Activated T-cell treated with anti-CD3 and anti-CD28 coated beads, Interleukin-2, amount 50 U/mL, for 1 hour (primary cell): ENCODE results near the gene IQCH.

Experiments used
- DNase-seq: peaks from one replicate; pipeline ENCODE4 v3.0.0-alpha.2; 2020

The IQCH gene

GRCh38 chr15:67456677-67457529, 202.3 kb downstream of the IQCH start:
- DNase-seq = peak; percentile 84

GRCh38 chr15:67458331-67459029, 203.9 kb downstream of the IQCH start:
- no peak for DNase-seq

- no peak for DNase-seq
Measured at GRCh38 chr15:67460521-67460920, 205.9 kb downstream of the IQCH start.

DNA sequence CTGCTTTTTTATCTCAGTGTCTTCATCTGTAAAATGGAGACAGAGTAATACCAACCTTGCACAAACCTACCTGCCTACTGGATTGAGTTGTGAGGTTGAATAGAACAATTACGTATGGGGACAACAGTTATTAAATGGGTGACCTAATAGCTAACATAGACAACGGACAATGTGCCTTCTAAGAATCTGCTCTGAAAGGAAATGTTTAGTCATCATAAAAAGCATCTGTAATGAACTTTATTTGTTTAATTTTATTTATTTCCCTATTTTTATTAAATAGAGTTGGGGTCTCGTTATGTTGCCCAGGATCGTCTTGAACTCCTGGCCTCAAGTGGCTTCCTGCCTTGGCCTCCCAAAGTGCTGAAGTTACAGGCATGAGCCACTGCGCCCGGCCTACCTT, 207.1 kb downstream of the IQCH start:
- no peak for DNase-seq

DNA sequence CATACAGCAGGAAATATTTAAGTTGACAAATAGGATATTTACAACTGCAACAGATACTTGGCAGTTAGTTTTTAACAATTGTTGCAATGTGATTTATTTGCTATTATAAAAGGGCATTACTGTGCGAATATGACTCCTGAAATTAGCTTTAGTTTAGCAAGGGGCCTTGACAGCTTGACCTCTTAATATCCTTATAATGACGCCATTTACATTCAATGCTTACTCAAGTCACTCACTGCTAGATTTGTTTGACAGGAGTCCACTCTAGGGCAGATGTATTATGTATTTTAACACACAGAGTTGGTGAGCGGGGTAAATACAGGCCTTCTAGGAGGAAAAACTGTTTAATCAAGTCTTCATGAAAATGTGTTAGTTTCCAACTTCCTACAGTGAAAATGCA, 208.3 kb downstream of the IQCH start:
- DNase-seq = no peak

GRCh38 chr15:67463488-67463887, 208.9 kb downstream of the IQCH start:
- no peak for DNase-seq

DNA sequence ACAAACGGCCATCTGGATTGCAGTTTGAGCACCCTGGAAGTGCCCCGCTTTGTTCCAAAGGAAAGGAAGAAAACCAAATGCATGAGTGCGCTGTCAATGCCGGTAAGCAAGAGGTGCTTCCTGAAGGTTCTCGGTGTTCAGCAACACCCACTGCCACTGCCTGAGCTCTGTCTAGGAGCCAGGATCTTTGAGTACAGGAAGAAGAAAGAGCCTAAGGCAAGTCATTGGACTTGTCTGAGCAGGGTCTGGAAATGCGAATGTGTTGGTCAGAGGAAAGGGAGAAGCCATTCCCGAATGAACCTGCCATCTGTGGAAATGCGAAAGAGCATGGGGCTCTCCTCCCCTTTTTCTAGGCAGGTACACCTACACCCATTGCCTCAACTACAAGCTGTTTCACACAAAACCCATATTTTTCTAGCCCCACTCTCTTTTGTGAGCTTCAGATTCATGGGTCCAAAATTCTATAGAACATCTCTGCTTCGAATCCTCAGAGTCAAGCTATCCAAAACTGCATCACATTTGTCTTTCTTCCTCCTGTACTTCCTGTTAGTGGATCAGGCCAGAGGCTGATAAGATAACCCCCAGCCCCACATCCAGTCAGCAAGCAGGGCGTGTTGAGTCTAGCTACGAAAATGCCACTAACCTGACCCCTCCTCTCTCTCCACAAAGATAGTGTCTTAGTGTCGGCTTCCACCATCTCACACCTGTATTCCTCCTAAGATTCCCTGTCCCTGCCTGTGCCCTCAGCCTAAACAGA, 210.8 kb downstream of the IQCH start:
- no peak for DNase-seq

- no peak for DNase-seq
Measured at GRCh38 chr15:67468416-67468815, 213.8 kb downstream of the IQCH start.

- DNase-seq = no peak
Measured at GRCh38 chr15:67469680-67470079, 215.1 kb downstream of the IQCH start.

- no peak for DNase-seq
Measured at GRCh38 chr15:67472957-67473356, 218.4 kb downstream of the IQCH start.

DNA sequence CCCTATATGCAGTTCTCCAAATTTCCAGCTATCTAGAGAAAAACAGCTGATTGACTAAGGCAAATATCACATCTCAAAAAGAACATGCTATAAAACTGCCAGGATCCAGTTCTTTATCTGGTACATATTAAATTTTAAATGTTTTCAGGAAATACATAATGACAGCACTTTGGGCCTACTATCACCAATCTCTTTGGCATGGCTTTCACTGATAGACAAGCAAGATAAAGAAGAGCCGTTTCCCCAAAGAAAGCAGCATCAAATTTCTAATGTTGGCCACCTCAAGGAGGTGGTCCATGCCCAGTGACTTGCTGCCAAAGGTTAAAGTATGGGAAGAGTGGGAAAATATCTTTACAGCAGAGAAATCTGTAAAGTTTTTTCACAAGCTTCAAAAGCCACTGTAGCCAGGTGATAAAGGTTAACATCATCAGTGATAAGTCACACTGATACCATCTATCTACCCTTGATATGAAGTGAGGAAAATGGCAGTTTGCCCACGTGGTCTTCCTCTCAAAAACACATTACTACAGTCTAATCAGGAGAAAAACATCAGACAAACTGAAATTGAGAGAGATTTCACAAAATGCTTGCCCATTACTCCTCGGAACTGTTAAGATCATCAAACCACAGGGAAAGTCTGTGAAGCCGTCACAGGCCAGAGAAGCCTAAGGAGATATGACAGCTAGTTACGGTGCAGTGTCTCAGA, 220.0 kb downstream of the IQCH start:
- no peak for DNase-seq

DNA sequence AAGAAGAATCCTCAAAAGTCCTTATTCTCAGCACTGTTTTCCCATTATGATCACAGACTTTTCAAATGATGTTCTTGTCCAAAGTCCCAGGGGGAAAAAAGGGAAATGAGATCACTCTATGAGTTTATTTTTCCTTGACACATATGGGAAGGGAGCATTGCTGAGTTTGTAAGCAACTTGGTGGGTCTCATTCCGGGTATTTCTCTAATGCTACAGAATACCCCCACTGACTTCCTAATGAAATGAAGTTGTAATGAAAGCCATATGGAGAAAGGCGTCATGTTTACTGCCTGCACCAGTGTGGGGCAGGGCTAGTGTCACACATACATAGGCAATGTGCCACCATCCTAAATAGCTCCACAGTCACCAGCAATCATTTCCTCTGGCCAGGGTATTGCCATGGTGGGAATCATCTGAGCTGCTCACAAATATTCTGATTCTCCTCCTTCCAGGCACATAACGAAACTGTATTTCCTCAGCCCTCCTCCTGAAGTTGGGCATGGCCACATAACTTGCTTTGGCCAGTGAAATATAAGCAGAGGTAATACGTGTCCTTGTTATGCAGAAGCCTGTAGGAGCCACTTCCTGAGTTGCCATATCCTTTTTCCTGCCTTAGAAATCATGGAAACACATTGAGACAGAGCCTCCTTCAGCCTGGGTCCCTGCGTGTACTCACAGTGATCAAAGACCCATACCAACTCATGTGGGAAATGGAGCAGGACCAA, 225.4 kb downstream of the IQCH start:
- DNase-seq = no peak

- DNase-seq = no peak
Measured at GRCh38 chr15:67480741-67481140, 226.2 kb downstream of the IQCH start.

GRCh38 chr15:67481680-67482079, 227.1 kb downstream of the IQCH start:
- DNase-seq = no peak

DNA sequence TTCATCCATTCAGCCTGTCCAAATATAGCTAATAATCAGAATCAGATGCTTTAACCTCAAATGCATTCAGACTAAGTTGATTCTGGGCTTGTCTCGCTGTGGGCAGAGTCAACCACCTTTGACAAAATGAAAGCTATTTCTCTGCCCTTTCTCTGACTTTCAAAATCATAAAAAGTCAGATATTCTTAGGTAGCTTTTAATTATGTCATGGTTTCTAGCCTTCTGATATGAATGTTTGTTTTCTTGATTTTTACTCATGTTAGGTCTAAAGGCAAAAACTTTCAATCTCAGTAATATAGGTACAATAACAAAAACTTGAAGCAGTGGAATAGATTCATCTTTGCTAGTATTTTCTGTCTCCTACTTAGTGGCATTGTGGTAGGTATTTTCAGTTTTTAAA, 241.0 kb downstream of the IQCH start:
- no peak for DNase-seq

DNA sequence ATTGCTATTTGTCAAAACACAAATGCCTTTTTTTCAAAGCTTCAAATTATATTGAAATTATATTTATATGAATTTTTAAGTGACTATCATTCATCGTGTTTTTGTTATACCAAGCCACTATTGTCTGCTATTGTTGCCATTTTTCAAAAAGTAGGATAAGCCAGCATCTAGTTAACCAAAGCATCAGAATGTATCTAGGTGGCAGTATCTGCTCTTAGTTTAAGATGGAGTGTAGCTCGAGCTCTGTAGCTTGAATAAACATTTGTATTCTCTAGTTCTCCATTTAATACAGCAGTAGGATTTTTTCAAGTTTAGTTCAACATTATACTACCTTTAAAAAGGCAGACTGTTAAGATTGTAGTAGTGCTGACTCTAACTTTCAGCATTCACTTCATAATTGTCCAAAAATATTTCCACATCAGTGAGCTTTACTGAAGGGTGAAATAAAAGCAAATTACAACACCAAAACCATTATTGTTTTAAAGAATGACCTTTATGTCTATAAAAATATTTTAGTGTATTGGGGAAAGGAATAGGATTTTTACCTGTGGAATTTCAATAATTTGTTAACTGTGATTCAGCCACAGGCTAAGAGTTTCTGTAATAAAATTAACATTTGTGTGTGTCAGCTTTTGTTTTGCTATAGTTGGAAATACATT, 246.7 kb downstream of the IQCH start:
- DNase-seq = no peak

DNA sequence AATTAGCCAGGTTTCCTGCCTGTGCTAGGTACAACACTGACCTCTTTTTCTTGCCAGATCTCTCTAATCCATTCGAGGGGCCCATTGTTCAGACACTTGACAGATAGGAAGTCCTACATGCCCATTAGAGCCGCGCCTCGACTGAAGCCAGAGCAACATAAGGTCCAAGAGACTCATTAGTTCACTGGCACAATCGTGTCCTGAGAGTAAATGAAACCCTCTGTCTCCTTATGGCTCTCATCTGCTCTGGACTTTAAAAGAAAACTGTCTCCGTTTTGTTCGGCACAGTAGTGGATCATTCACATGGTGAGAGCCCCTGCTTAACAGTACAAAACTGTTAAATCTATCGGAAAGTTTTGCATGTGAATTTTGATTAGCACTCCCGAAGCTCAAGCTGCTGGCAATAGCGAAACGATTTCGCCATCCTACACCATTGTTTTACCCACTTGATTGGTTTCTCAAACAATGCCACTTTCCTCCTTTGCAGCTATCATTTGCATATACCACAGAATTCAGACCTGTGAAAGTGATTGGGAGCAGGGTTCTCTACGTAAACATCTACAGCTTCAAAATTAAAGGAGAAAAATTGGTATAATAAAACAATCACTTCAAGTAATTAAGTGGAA, 247.4 kb downstream of the IQCH start:
- DNase-seq = no peak

- DNase-seq = no peak
Measured at GRCh38 chr15:67504056-67504455, 249.5 kb downstream of the IQCH start.

- DNase-seq = no peak
Measured at GRCh38 chr15:67504796-67505195, 250.2 kb downstream of the IQCH start.

DNA sequence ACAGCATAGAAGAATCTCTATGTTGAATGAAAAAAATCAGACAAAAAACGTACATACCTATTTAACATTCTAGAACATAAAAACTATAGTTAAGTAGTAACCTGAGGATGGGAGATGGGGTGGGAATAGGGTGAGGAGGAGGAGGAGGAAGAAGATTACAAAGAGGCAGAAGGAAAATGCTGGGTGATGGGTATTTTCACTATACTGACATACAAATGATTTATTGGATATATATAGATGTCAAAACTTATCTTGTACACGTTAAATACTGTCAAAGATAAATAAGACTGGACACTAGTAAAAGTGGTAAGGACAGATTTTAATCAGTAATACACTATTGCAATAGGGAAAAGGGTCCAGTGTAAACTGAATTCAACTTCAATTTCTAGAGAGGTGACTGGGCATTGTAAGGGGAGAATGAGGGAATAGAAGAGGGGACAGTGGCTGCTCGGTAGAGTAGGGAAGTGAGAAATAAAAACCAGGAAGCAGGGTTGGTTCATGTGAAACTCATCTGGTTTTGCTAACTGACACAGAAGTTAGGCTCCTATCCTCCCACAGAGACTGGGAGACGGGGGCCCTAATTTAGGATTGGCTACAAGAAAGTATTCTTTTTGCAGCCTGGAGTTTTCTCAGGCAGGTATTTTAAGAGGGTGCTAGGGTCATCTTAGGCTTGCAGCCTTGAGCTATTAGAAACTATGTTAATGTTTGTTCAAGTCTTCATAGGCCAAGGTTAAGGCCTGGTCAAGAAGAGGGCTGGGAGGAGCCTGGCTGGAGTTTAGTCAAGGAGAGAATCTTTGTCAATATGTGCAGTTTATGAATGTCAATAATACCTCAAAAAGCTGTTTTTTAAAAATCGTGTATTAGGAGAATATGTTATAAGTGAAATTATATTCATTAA, 251.3 kb downstream of the IQCH start:
- no peak for DNase-seq
